Stimulated activated CD4-positive, alpha-beta T cell treated with anti-CD3 and anti-CD28 coated beads, Interleukin-15, amount 100 ng/mL, for 48 hours (primary cell): ENCODE results near the gene GEMIN7.
A peak's percentile ranks its signal among the peaks of the same experiment; 100 is the strongest.
"Not testable (repeated sequence)": the region's sequence is repeated elsewhere in the genome, so short reads cannot be mapped to it uniquely, and the experiment has no call there.

Source experiments
- DNase-seq, 2 donors: peaks; one replicate each; pipeline ENCODE4 v3.0.0-alpha.2; 2020; ENCODE audit warnings: low read depth in 2 of 2

The GEMIN7 gene

DNA sequence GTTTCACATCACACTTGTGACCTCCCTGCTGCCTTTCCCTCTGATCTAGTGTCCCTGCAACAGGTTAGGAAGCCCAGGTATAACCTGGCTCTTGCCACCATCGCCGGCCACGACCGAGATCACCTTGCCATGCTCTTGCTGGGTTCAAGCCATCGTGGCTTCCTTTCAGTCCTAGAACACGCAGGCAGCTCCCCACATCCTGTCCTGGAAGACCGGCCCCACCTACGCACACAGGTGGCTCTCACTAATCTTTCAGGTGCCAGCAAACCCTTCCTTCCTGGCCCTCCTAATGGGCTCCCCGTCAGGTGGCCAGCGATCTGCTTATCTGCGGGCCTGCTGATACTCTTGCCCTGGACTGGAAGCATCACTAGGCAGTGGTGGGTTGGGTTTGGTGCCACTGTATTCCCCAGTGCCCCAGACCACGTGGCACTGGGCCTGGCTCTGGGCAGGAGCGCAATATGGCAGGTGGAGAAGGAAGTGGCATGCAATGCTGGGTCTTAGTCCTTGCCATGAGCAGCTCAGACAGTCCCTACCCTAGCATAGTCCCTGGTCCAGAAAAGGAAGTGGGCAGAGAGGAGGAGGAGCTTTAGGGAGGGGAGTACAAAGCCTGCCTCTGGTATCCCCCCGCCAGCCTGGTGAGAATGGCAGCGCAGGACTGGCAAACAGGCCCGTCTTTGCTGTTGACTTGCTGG lies 25.7 kb downstream of the GEMIN7 start:
- DNase-seq: no peak

DNA sequence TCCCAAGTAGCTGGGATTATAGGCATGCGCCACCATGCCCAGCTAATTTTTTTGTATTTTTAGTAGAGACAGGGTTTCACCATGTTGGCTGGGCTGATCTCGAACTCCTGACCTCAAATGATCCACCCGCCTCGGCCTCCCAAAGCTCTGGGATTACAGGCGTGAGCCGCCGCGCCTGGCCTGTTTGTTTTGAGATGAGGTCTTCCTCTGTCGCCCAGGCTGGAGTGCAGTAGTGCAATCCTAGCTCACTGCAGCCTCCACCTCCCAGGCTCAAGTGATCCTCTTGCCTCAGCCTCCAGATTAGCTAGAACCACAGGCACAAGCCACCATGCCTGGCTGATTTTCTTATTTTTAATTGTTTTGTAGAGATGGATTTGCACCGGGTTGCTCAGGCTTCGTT lies 27.3 kb downstream of the GEMIN7 start:
- DNase-seq: not testable (repeated sequence)

DNA sequence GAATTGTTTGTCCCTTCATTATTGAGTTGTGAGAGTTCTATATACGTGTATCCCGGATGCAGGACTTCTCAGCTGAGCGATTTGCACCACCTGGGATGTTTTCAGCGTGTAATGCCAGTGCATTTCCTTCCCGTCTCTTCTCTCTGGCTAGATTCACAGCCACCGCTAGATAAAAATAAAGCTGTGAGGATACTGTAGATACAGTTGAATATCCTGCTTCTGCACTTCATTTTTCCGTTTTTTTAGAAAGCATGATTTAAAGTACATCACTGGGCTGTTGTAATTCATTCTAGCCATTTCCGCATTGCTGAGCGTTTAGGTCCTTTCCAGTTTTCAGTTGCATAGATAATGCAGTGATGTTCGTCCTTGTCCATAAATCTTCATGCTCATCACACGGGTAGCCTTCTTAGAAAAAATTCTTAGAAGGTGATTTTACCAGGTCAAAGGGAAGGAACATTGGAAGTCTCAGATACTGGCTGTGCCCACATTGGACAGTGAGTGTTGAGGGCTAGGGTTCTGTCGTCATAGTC lies 28.6 kb downstream of the GEMIN7 start:
- no peak for DNase-seq

DNA sequence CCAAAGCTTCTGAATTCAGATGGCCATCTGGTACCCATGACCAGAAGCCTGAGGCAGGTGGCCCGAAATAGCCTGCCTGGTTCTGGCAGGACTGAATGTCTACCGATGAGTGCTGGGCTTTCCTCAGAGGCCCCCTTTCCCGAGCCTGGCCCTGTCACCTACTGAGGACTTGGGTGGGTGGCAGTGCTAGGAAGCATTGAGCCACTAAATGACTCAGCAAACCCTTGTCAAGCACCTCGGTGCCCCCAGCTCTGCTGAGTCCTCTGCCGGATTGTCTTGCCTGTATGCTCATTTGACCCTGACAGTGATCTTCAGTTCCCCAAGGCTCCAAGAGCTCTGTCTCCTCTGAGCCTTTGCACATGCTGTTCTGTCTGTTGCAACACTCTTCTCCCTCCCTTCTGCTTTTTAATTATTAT lies 31.8 kb downstream of the GEMIN7 start:
- DNase-seq: no peak

DNA sequence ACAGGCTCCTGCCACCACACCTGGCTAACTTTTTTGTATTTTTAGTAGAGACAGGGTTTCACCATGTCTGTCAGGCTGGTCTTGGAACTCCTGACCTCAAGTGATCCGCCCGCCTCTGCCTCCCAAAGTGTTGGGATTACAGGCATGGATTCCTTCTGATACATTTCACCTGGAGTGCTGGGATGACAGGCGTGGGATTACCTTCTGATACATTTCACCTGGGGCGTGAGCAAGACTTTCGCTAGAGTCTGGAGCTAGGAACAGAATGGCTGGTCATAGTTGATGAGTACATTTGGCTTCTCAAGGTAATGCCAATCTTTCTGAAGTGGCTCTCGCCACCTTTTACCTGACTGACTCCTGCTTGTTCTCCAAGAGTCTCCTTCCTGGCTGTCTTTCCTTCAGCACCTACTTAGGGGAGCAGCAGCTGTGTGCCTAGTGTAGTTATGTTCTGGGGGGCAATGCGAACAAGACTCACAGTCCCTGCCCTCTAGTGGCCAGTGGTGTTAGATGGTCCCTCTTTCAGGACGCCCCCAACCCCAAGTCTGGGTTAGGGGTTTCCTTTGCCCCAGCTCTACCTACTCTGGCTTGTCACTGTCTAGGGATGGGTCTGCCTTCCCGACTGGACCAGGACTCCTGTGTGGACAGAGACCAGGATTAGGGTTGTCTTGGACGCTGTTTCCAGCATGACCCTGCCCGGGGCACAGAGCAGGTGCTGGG lies 33.2 kb downstream of the GEMIN7 start:
- DNase-seq: no peak

DNA sequence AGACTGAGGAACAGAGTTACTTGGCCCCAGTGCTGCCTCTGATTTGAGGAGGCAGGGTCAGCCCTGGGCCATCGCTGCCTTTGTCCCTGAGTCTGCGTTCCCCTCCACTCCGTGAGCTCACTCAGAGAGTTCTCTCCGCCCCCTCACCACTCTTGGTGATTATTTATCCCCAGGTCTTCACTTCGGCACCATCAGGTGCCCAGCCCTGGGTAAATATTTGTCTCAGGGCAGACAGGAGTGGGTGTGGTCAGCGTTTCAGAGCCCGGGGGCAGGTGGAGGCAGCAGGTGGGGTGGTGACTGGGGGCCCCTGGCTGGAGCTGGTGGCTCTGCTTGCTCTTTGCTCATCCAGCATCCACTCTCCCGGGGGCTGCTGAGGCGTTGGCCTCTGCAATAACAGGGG lies 34.6 kb downstream of the GEMIN7 start:
- no peak for DNase-seq

DNA sequence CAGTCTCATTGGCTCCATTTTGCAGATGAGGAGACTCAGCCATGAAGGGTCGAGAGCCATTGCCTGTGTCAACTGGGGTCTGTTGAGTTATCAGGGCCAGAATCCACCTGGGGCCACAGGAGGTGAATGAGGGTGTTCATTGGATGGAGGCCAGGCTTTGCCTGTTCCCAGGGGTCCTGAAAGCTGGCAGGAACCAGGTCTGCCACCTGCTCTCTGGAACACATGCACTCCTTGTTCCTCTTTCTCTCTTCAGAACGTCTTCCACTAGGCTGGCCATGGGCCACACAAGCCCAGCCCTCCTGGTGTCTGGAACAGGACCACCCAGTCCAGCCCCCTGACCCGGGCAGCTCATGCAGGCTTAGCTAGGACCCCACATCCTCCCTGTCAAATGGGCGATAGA lies 35.1 kb downstream of the GEMIN7 start:
- DNase-seq: no peak

DNA sequence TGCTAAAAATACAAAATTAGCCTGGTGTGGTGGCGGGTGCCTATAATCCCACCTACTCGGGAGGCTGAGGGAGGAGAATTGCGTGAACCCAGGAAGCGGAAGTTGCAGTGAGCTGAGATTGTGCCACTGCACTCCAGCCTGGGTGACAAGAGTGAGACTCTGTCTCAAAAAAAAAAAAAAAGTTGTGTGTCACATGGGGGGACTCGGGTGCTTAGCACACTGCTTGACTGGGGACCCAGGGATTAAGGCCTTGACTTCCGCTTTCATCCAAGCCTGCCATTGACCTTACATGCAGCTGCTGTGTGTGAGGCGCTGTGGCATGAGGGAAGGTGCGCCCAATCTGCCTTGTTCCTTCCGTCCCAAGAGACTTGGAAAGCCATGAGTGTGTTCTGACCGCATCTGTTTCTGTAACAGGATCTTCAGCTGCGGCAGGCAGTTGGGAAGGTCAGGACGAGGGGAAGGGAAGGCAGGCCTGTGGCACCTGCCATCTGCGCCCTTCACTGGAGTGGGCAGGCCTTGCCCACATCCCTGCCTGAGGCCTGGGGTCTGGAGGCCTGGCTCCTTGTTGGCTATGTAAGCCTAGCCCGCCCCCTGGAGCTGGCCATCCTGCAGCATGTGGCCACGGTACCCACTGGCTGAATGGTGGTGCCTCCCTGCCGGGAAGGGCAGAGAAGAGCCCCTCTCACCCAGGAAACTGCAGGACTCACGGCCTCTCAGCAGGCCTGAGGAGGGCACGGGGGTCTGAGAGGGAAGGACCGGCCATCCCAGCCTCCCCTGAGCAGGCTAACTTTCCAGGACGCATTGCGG lies 37.0 kb downstream of the GEMIN7 start:
- no peak for DNase-seq

DNA sequence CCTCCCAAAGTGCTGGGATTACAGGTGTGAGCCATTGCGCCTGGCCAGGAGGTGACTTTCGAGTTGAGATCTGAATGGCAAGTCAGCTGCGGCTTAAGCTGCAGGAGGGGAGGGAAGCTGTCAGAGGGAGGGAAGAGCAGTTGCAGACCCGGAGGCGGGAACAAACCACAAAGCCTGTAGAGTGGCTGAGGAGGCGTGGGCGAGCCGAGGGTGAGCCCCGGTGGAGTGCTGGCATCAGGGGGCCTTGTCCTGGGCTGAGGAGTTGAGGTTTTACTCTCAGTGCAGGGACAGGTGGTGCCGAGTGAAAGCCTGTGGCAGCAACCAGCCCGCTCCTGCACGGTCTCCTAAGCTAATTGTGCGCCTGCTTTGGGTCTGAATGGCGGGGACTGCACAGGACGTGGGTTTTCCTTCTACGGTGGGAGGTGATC lies 38.1 kb downstream of the GEMIN7 start:
- DNase-seq: peak; percentile 59 to 68

DNA sequence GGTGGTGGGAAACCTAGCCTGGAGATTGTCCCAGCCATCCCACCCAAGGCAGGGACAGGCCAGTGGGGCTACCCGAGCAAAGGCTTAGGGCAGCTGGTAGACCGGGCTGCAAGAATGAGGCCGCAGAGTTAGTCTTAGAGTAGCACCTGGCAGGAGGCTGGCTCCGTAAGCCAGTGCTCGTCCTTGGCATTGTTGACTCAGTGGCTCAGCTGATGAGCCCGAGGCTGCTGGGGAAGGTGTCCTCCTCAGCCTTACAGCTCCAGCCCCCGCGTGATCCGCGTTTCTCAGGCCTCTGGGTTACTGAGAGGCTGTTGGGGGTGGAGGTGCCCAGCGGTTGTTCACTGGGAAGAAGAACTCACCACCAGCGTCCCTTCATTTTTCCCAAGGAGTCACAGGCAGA lies 38.6 kb downstream of the GEMIN7 start:
- DNase-seq: no peak

DNA sequence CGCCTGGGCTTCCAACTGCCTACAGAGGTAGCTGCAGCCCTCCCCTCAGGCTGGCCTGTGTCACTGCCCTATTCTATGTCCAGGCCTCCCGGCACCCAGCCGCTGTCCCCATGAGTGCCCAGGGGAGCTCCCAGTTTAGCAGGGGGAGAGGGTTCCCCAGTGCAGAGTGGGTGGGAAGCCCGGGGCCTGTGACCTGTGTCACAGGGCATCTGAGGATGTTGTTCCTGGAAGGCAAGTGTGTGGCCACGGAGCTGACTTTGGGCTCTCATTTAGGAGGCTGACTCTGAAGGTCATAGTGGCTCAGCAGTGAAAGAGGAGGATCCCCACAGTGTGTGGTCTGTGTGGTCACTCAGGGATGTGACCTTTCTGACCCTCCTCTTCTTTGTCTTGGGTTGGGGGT lies 39.0 kb downstream of the GEMIN7 start:
- DNase-seq: no peak

DNA sequence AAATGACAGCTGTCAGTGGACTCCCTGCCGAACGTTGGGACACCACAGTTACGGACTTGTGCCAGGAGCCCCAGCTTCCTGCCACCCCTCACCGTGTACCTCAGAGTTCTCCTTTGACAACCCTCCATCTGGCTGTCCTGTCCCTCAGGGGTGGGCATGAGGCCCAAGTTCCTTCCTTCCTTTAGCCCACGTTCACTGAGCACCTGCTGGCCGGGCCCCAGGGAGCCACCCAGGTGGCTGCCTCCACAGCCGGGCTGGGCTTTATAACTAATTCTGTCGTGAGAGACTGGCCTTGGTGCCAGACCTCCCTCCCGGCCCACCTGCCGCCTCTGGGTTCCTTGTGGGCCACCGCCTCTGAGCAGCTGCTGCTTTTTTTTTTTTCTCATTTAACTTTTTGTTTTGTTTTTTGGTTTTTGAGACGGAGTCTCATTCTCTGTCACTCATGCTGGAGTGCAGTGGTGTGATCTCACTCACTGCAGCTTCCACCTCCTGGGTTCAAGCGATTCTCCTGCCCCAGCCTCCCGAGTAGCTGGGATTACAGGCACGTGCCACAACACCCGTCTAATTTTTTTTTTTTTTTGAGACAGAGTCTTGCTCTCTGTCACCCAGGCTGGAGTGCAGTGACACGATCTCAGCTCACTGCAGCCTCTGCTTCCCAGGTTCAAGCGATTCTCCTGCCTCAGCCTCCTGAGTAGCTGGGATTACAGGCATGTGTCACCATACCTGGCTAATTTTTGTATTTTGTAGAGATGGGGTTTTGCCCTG lies 39.7 kb downstream of the GEMIN7 start:
- not testable (repeated sequence) for DNase-seq

DNA sequence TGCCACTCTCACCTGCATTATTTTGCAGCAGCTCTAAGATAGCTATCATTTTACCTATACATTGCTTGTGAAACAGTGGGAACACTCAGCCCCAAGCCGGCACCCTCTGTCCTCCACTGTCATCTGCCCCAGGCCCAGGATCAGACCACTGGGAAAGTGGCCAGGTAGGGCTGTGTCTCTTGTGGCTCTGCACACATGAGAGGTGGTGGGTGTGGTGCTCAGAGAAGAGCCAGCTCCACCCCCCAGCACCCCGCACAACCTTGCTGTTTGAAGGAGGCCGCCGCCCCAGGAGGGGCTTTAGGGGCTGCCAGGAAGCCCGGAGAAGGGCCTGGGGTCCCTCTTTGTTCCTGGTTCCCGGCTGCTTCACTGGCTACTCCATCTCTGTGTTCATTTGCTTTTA lies 40.5 kb downstream of the GEMIN7 start:
- no peak for DNase-seq

DNA sequence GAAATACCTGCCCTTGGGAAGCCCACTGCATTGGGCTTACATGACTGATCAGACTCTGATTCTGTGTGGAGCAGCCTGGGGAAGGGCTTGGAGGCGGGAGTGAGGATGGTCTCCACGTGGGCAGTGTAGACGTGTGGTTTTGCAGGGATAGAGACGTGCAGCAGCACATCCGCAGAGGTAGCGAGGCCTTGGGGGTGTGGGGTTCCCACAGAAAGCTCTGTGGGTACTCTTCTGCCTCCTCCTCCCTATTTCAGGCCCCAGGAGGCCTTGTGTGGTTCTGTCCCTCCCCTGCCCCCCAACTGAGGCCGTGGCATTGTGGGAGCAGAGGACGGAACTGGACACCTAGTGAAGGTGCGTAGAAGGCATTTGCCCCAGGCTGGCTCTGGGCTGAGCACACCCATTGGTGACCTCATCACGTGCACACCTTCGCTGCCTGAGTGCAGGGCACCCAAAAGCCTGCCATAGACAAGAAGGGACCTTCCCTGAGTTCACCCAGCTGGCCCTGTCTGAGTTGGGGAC lies 42.8 kb downstream of the GEMIN7 start:
- DNase-seq: no peak

DNA sequence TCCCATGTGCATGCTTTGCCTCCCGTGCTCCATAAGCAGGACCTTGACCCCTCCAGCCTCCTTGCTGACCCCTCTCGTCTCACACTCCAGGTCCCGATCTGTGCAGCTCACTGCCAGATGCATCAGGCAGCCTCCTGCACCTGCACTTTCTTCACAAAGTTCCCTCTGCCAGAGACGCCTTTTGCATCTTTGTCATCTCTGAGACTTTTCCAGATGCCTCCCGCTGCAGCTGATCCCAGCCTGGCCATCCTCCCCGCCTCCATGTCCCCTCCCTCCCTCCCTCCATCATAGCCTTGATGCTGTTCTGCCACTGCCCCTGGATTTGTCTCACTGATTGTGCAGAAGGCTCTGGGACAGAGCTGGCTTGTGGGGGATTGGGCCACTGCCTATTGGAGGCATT lies 43.8 kb downstream of the GEMIN7 start:
- DNase-seq: no peak

DNA sequence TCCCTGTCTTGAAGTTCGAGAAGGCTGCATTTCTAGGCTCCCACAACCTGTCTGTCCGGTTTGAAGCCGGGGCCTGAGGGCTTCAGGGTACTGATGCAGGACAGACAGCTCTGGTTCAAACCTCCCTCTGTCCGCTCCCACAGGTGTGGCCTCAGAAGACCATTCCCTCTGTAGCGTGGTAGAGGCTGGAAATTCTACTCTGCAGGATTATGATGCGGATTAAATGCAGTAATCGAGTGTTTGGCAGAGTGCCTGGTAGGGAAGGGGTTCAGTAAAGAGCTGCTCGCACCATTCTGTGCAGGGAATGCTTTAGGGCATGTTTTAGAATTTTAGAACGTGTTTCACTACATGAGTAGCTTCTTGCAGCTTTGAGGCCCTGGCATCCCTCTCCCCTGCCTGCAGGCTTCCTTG lies 44.4 kb downstream of the GEMIN7 start:
- DNase-seq: no peak

DNA sequence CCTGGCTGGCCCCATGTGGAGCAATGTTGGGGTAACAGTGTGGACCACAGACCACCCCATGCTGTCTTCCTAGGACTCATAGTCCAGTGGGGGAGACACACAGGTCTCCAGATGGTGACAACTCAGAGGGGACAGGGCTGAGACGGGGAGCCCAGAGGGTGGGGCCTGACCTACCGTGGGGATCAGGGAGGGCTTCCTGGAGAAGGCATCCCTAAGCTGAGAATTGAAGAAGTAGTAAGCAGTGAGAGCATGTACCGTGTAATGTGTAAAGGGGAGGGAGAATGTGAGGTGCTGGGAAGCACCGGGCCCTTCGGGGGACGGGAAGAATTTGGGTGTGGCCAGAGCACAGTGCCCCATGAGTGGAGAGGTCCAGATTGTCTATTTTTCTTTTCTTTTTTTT lies 45.0 kb downstream of the GEMIN7 start:
- no peak for DNase-seq

DNA sequence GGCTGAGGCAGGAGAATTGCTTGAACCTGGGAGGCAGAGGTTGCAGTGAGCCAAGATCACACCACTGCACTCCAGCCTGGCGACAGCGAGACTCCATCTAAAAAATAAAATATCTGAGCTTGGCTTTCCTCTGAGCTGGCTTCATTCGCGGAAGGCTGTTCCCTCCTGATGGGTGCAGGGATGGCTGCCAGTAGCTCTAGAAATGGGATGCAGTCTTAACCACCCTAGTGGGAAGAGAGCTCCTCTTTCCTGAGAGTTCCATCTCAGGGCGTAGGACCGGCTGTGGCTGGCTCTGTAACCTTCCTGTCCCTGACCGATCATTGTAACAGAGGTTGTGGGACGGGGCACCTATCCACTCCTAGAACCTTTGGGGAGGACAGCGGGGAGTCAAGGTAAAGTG lies 46.3 kb downstream of the GEMIN7 start:
- DNase-seq: no peak

DNA sequence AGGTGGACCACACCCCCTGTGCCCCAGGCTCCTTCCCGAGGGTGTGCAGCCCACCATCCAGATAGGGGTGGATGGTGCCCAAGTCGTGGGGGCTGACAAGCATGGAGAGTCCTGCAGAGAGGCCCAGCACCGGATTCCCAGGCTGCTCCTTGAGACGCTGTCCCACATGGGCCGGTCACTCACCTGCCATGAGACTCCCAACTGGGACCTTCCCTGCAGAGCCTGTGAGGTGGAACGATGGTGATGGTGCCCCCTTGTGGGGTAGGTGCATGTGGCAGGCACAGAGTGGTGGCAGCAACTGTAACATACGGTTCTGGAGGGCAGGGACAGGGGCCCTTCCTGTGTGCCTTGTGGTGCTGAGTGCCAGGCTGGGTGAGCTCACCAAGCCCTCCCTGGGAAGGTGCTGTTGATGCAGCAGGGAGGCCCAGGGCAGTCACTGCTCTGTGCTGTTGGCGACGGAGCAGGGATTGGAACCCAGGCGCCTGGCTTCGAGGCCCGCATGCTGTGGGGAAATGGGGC lies 47.0 kb downstream of the GEMIN7 start:
- DNase-seq: peak; percentile 47 to 67

DNA sequence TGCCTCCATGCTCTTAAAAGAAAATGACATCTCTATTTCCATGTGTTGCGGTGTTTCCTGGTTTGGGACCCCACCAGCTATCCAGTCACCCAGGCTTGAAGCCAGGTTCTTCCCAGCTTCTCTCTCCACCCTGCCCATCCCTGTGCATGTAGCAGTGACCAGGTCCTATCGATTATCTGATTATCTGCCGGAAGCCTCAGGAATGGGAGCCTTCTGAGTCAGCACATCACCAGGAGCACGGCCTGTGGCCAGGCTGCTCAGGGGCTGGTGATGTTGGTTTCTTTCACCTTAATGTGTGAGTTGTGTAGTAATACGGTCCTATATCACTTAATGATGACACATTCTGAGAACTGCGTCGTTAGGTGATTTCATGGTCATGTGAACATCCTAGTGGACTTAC lies 47.6 kb downstream of the GEMIN7 start:
- no peak for DNase-seq

DNA sequence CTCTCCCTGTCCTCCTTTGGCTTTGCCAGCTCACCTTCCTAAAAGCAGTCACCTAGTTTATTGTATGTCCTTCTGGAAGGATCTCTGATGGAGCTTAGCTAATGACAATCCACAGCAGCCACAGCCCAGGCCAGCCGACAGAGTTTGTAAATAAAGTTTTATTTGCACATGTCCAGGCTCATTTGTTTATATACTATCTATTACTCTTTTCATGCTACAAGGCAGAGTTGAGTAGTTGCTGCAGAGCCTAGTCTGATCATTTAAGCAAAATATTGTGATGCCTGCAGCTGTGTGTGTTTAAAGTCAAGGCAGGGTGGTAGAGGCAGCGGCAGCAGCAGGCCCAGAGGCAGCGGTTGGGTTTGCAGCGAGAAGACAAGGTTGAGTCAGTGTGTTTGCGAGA lies 49.1 kb downstream of the GEMIN7 start:
- DNase-seq: no peak
